GM23338 (cell line): ENCODE measurements around the gene DLG2. TPM values are rescaled to one million over a fixed set of nuclear protein-coding genes. Genes with fewer than 3 reads are reported as not detected.

Source experiments
- ATAC-seq: fragments of 200-7000 bp; cut with Tn5 transposase; 3 replicates; pipeline ENCODE4 v1.9.1; 2020
- DNase-seq: peaks from one replicate; pipeline ENCODE4 v3.0.0-alpha.2; 2015; ENCODE audit warnings: low spot score
- H2AFZ ChIP-seq: fragments of 200-600 bp; sonication (generic); 2 replicates; pipeline ENCODE4 v1.8.0; 2016; ENCODE audit warnings: antibody characterized with exemption, mild to moderate bottlenecking, moderate library complexity
- H3F3A ChIP-seq: fragments of 200-600 bp; sonication (generic); replicated peaks from 2 replicates; pipeline ENCODE4 v1.8.0; 2017; ENCODE audit warnings: antibody characterized with exemption, mixed run types, low read depth
- H3K27ac ChIP-seq: fragments of 200-600 bp; sonication (generic); 2 replicates; pipeline ENCODE4 v1.6.1; 2016; ENCODE audit warnings: low read depth
- H3K27me3 ChIP-seq: fragments of 200-600 bp; sonication (generic); 2 replicates; pipeline ENCODE4 v1.8.0; 2016; ENCODE audit warnings: mild to moderate bottlenecking, mixed run types, moderate library complexity; ENCODE audit not compliant: insufficient read depth
- H3K36me3 ChIP-seq: fragments of 200-600 bp; sonication (generic); 2 replicates; pipeline ENCODE4 v1.8.0; 2016; ENCODE audit warnings: mild to moderate bottlenecking; ENCODE audit not compliant: insufficient read depth
- H3K4me1 ChIP-seq: fragments of 200-600 bp; sonication (generic); 2 replicates; pipeline ENCODE4 v1.8.0; 2016; ENCODE audit warnings: mild to moderate bottlenecking, moderate library complexity; ENCODE audit not compliant: insufficient read depth
- H3K4me2 ChIP-seq: fragments of 200-600 bp; sonication (generic); 2 replicates; pipeline ENCODE4 v1.7.1; 2017; ENCODE audit warnings: mixed run types
- H3K4me3 ChIP-seq: fragments of 200-600 bp; sonication (generic); 2 replicates; pipeline ENCODE4 v1.6.1; 2016; ENCODE audit warnings: mixed run types
- H3K79me2 ChIP-seq: fragments of 200-600 bp; sonication (generic); replicated peaks from 2 replicates; pipeline ENCODE4 v1.8.0; 2017; ENCODE audit warnings: mild to moderate bottlenecking; ENCODE audit not compliant: insufficient read depth
- H3K9me2 ChIP-seq: fragments of 200-600 bp; sonication (generic); 2 replicates; pipeline ENCODE4 v1.8.0; 2017; ENCODE audit not compliant: insufficient read depth
- H4K20me1 ChIP-seq: fragments of 200-600 bp; sonication (generic); replicated peaks from 2 replicates; pipeline ENCODE4 v1.8.0; 2017; ENCODE audit warnings: mild to moderate bottlenecking; ENCODE audit not compliant: insufficient read depth
- H3K27ac Mint-ChIP-seq: 2 replicates; pipeline ENCODE4 v1.8.0; 2020; ENCODE audit warnings: inconsistent platforms, mild to moderate bottlenecking, moderate library complexity, mixed read lengths
- H3K27me3 Mint-ChIP-seq: 3 replicates; pipeline ENCODE4 v1.8.0; 2022; ENCODE audit warnings: low read depth, mild to moderate bottlenecking, moderate library complexity, mixed read lengths, inconsistent platforms; ENCODE audit not compliant: insufficient read depth, poor library complexity
- H3K36me3 Mint-ChIP-seq: 3 replicates; pipeline ENCODE4 v1.8.0; 2021; ENCODE audit warnings: low read depth, mild to moderate bottlenecking, inconsistent platforms, moderate library complexity, mixed read lengths
- H3K4me1 Mint-ChIP-seq: 3 replicates; pipeline ENCODE4 v1.8.0; 2020; ENCODE audit warnings: mild to moderate bottlenecking, inconsistent platforms, mixed read lengths
- H3K4me3 Mint-ChIP-seq: 3 replicates; pipeline ENCODE4 v1.8.0; 2021; ENCODE audit warnings: moderate library complexity, mild to moderate bottlenecking, inconsistent platforms, mixed read lengths
- H3K9me3 Mint-ChIP-seq: 3 replicates; pipeline ENCODE4 v1.8.0; 2020; ENCODE audit warnings: moderate library complexity, mild to moderate bottlenecking, inconsistent platforms, mixed read lengths
- CREB1 ChIP-seq: fragments of 250-450 bp; sonication (Bioruptor Pico); IDR thresholded peaks from 2 replicates; pipeline ENCODE4 v1.5.0; 2020; ENCODE audit warnings: low read depth, mild to moderate bottlenecking, moderate library complexity
- EZH2 ChIP-seq: fragments of 200-600 bp; sonication (generic); IDR thresholded peaks from one replicate; pipeline ENCODE4 v1.8.0; 2017; ENCODE audit warnings: antibody characterized with exemption, mild to moderate bottlenecking, low read depth; ENCODE audit not compliant: unreplicated experiment
- EZH2phosphoT487 ChIP-seq: fragments of 200-600 bp; sonication (generic); IDR thresholded peaks from one replicate; pipeline ENCODE4 v1.8.1; 2018; ENCODE audit warnings: antibody characterized with exemption; ENCODE audit not compliant: unreplicated experiment
- NANOG ChIP-seq: IDR thresholded peaks from 2 replicates; pipeline ENCODE4 v1.6.1; 2016; ENCODE audit warnings: antibody characterized with exemption, borderline replicate concordance
- STAT1 ChIP-seq: IDR thresholded peaks from one replicate; pipeline ENCODE4 v1.6.1; 2016; ENCODE audit warnings: antibody characterized with exemption; ENCODE audit not compliant: unreplicated experiment
- ZNF331 ChIP-seq: fragments of 250-450 bp; sonication (Bioruptor Pico); IDR thresholded peaks from 2 replicates; pipeline ENCODE4 v1.5.0; 2020; ENCODE audit warnings: low read depth, mild to moderate bottlenecking, moderate library complexity
- ZNF462 ChIP-seq: fragments of 250-450 bp; sonication (Bioruptor Pico); IDR thresholded peaks from 2 replicates; pipeline ENCODE4 v1.5.0; 2020; ENCODE audit warnings: mild to moderate bottlenecking, moderate library complexity
- polyA plus RNA-seq: library from polyadenylated mRNA; unstranded; fragments of >200 nt; fragmentation: Nextera tagmentation; extraction: Ambion mirVana; gene quantifications from 2 replicates; pipeline ENCODE4 v1.2.1, GENCODE V29; 2016
- total RNA-seq: library from RNA; depleted of rRNA; stranded (reverse); fragments of >200 nt; shearing (Covaris generic); gene quantifications from 2 replicates; pipeline ENCODE4 v1.2.3, GENCODE V29; 2014

DLG2 gene
- total and polyA plus RNA-seq, 2 experiments from 2014 or later: 19.8 to 21.5 TPM

- no peak for TF ChIP-seq EZH2phosphoT487
- no peak for TF ChIP-seq NANOG
- TF ChIP-seq ZNF462: no peak
- no peak for TF ChIP-seq ZNF331
- no peak for TF ChIP-seq CREB1 (CRISPR knock-in tag)
- TF ChIP-seq STAT1: no peak
- no peak for TF ChIP-seq EZH2
- no peaks in the 10 kb centered on the region for H3K27me3 ChIP-seq
- no peak overlapping the region for H3K4me3 ChIP-seq
- no peak overlapping the region for H3K27ac ChIP-seq
- no peak overlapping the region for H2AFZ ChIP-seq
- H3K4me3 Mint-ChIP-seq: no peak overlapping the region
- no peaks in the 10 kb centered on the region for H3K4me1 ChIP-seq
- H3K36me3 ChIP-seq: no peaks in the 10 kb centered on the region
- H3K27me3 Mint-ChIP-seq: peaks cover 2% of the 10 kb centered on the region
- no peak overlapping the region for H3K27ac Mint-ChIP-seq
- no peaks in the 10 kb centered on the region for H3K36me3 Mint-ChIP-seq
- no peak overlapping the region for H3K4me2 ChIP-seq
- no peaks in the 10 kb centered on the region for H4K20me1 ChIP-seq
- ATAC-seq (no peak), DNase-seq (no peak)
- peaks cover 5% of the 10 kb centered on the region; the same call in 1 of the 3 replicates for H3K4me1 Mint-ChIP-seq
- no peaks in the 10 kb centered on the region for H3K9me2 ChIP-seq
- H3K79me2 ChIP-seq: no peaks in the 10 kb centered on the region
- no peaks in the 10 kb centered on the region for H3F3A ChIP-seq
- H3K9me3 Mint-ChIP-seq: no peaks in the 10 kb centered on the region
Observed at GRCh38 chr11:83831929-83832328, 1795.2 kb downstream of the DLG2 start.
